KMS-11 (cell line): Measurements from ENCODE around the gene MARK2.

Experiments
- H2AFZ ChIP-seq: fragments of 200-600 bp; sonication (generic); 2 replicates; pipeline ENCODE4 v1.6.1; 2016; ENCODE audit warnings: antibody characterized with exemption, mixed run types, low read depth
- H3K27ac ChIP-seq: fragments of 200-600 bp; sonication (generic); 2 replicates; pipeline ENCODE4 v1.6.1; 2016; ENCODE audit warnings: mild to moderate bottlenecking, mixed run types
- H3K27me3 ChIP-seq: fragments of 200-600 bp; sonication (generic); 2 replicates; pipeline ENCODE4 v1.6.1; 2017; ENCODE audit warnings: mild to moderate bottlenecking, low read depth, mixed run types, moderate library complexity; ENCODE audit not compliant: insufficient read depth
- H3K36me3 ChIP-seq: fragments of 200-600 bp; sonication (generic); 2 replicates; pipeline ENCODE4 v1.6.1; 2017; ENCODE audit warnings: mild to moderate bottlenecking, mixed run types; ENCODE audit not compliant: insufficient read depth
- H3K4me1 ChIP-seq: fragments of 200-600 bp; sonication (generic); 2 replicates; pipeline ENCODE4 v1.6.1; 2016; ENCODE audit warnings: mild to moderate bottlenecking, low read depth, mixed run types; ENCODE audit not compliant: poor library complexity, severe bottlenecking
- H3K4me2 ChIP-seq: fragments of 200-600 bp; sonication (generic); 2 replicates; pipeline ENCODE4 v1.7.0; 2016; ENCODE audit warnings: mild to moderate bottlenecking, mixed run types
- H3K4me3 ChIP-seq: fragments of 200-600 bp; sonication (generic); IDR thresholded peaks from 2 replicates; pipeline ENCODE4 v1.6.1; 2017; ENCODE audit warnings: low read depth, low read length, mixed read lengths; ENCODE audit not compliant: insufficient read depth
- H3K79me2 ChIP-seq: fragments of 200-600 bp; sonication (generic); 2 replicates; pipeline ENCODE4 v1.6.1; 2016; ENCODE audit warnings: low read depth, mixed run types; ENCODE audit not compliant: insufficient read depth
- H3K9ac ChIP-seq: fragments of 200-600 bp; sonication (generic); 2 replicates; pipeline ENCODE4 v1.6.1; 2016; ENCODE audit warnings: mild to moderate bottlenecking, mixed run types
- H4K20me1 ChIP-seq: fragments of 200-600 bp; sonication (generic); 2 replicates; pipeline ENCODE4 v1.6.1; 2016; ENCODE audit warnings: mild to moderate bottlenecking, mixed run types; ENCODE audit not compliant: insufficient read depth
- TF ChIP-seq, protein P1 (sequence below): fragments of 200-600 bp; sonication (generic); conservative IDR thresholded peaks from 2 replicates; pipeline ENCODE4 v1.6.1; 2017; ENCODE audit warnings: low read depth, mild to moderate bottlenecking, antibody characterized with exemption, low read length, moderate library complexity, mixed read lengths

The MARK2 gene

DNA sequence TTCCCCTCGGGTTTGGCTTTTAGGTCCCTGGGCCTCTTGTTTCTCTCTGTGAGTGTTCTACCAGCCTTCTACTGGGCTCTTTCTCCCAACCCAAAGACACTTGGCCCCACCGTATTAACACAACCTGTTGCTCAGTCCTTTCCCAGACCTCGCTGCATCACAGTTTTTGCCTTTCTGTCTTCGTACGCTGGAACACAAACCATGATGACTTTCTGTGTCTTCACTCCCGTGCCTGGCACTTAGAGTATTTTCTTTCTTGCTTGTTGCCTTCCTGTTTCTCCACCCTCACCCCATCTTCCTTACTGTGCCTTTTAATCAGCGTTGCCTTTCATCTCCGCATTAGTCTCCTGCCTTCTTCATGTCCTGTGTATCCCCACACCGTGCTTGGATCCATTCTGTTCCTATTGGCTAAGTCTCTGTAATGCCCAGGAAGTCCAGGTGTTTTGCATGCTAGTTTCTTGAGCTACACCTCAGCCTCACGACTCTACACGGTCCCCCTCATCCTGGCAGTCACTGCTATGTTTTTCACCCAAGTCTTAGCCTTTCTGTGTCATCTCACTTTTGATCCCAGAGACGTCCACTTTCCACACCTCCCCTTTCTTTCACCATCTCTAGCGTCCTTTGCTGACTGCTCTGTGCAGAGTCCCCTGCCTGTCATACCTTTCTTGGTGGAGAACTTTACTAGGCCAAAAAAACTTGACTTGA lies 1.6 kb downstream of the MARK2 start:
- H3K4me3 ChIP-seq, result no peak overlapping the region
- H2AFZ ChIP-seq, result no peak overlapping the region
- H3K9ac ChIP-seq, result peak overlapping the region; percentile 76; the same call in 1 of the 2 replicates
- H3K4me2 ChIP-seq, result peak overlapping the region; percentile 95
- TF ChIP-seq, protein P1, sequence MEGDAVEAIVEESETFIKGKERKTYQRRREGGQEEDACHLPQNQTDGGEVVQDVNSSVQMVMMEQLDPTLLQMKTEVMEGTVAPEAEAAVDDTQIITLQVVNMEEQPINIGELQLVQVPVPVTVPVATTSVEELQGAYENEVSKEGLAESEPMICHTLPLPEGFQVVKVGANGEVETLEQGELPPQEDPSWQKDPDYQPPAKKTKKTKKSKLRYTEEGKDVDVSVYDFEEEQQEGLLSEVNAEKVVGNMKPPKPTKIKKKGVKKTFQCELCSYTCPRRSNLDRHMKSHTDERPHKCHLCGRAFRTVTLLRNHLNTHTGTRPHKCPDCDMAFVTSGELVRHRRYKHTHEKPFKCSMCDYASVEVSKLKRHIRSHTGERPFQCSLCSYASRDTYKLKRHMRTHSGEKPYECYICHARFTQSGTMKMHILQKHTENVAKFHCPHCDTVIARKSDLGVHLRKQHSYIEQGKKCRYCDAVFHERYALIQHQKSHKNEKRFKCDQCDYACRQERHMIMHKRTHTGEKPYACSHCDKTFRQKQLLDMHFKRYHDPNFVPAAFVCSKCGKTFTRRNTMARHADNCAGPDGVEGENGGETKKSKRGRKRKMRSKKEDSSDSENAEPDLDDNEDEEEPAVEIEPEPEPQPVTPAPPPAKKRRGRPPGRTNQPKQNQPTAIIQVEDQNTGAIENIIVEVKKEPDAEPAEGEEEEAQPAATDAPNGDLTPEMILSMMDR, result no peak
- H3K27ac ChIP-seq, result no peak overlapping the region
- H3K36me3 ChIP-seq, result no peaks in the 10 kb centered on the region
- H4K20me1 ChIP-seq, result peaks cover 9% of the 10 kb centered on the region; the same call in 1 of the 2 replicates
- H3K27me3 ChIP-seq, result no peaks in the 10 kb centered on the region
- H3K4me1 ChIP-seq, result peaks cover 41% of the 10 kb centered on the region
- H3K79me2 ChIP-seq, result peaks cover 61% of the 10 kb centered on the region

GRCh38 chr11:63841554-63841953 lies 2.6 kb downstream of the MARK2 start:
- Histone ChIP-seq H3K79me2 (peaks cover 71% of the 10 kb centered on the region), H3K36me3 (no peaks in the 10 kb centered on the region), H3K4me1 (peaks cover 41% of the 10 kb centered on the region), H4K20me1 (peaks cover 9% of the 10 kb centered on the region; the same call in 1 of the 2 replicates), H3K4me2 (peak overlapping the region; percentile 95), H3K27me3 (no peaks in the 10 kb centered on the region), H3K9ac (no peak overlapping the region; the same call in 1 of the 2 replicates), H3K27ac (no peak overlapping the region), H2AFZ (no peak overlapping the region), H3K4me3 (no peak overlapping the region)
- TF ChIP-seq, protein P1, result no peak

DNA sequence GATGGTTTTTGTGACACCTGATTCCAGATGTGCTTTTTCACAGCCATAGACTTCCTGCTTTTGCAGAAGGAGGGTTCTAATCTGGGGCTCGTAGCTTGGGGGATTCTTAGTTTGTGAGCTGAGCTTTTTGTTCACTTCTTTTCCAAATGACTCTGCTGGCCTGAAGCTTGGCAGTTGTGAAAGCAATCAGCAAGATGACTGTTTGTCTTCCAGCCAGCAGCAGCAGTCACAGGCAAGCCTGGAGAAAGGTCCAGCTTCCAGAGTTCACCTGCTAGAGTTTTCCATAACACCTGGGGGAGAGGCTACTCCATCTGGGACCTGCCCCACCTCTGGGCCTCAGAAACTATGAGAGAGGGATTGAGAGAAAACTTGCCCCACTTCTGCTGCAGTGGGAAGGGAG lies 4.1 kb downstream of the MARK2 start:
- Histone ChIP-seq H3K27me3 (no peaks in the 10 kb centered on the region), H3K4me1 (peaks cover 33% of the 10 kb centered on the region), H3K36me3 (no peaks in the 10 kb centered on the region), H3K9ac (no peak overlapping the region), H2AFZ (no peak overlapping the region), H4K20me1 (peaks cover 9% of the 10 kb centered on the region; the same call in 1 of the 2 replicates), H3K4me2 (no peak overlapping the region), H3K4me3 (no peak overlapping the region), H3K79me2 (peaks cover 83% of the 10 kb centered on the region), H3K27ac (no peak overlapping the region)
- TF ChIP-seq, protein P1, result no peak

GRCh38 chr11:63844836-63845235 lies 5.9 kb downstream of the MARK2 start:
- no peak overlapping the region for H3K4me2 ChIP-seq
- H3K9ac ChIP-seq, result no peak overlapping the region
- H3K4me3 ChIP-seq, result no peak overlapping the region
- H4K20me1 ChIP-seq, result peaks cover 9% of the 10 kb centered on the region; the same call in 1 of the 2 replicates
- H3K79me2 ChIP-seq, result peaks cover 92% of the 10 kb centered on the region
- H3K27me3 ChIP-seq, result no peaks in the 10 kb centered on the region
- H3K36me3 ChIP-seq, result no peaks in the 10 kb centered on the region
- H3K27ac ChIP-seq, result no peak overlapping the region
- peaks cover 30% of the 10 kb centered on the region for H3K4me1 ChIP-seq
- TF ChIP-seq, protein P1, result no peak
- H2AFZ ChIP-seq, result no peak overlapping the region
